Psoas muscle (tissue), 8 donors: ENCODE results near the gene ARHGAP23. TPM values are rescaled to one million over a fixed set of nuclear protein-coding genes. Genes with fewer than 3 reads are reported as not detected.
A peak's percentile ranks its signal among the peaks of the same experiment; 100 is the strongest.

Source experiments
- ATAC-seq, 4 donors: fragments of 200-7000 bp; cut with Tn5 transposase; one replicate each; pipeline ENCODE4 v1.9.1; 2020; ENCODE audit warnings: moderate library complexity in 3 of 4, mild to moderate bottlenecking in 2 of 4
- DNase-seq, 2 donors: peaks; one replicate each; pipeline ENCODE4 v3.0.0-alpha.2; 2020
- H3K27ac ChIP-seq: fragments of 200-600 bp; one replicate; pipeline ENCODE4 v1.8.0; 2022
- H3K27me3 ChIP-seq, 3 donors: fragments of 200-600 bp in 1 of 3; one replicate each; pipeline versions ENCODE4 v1.6.1 to v1.8.0; 2013 to 2022; ENCODE audit warnings: low read length in 2 of 3, mild to moderate bottlenecking in 2 of 3, moderate library complexity in 1 of 3; ENCODE audit not compliant: insufficient read depth in 3 of 3
- H3K36me3 ChIP-seq, 2 donors: fragments of 200-600 bp in 1 of 2; one replicate each; pipeline versions ENCODE4 v1.6.1 to v1.8.0; 2013 to 2022; ENCODE audit warnings: low read depth in 1 of 2, mild to moderate bottlenecking in 1 of 2, moderate library complexity in 1 of 2; ENCODE audit not compliant: insufficient read depth in 1 of 2
- H3K4me1 ChIP-seq: fragments of 200-600 bp; one replicate; pipeline ENCODE4 v1.8.0; 2022
- H3K4me3 ChIP-seq: fragments of 200-600 bp; one replicate; pipeline ENCODE4 v1.8.0; 2022; ENCODE audit warnings: mild to moderate bottlenecking
- H3K9me3 ChIP-seq: fragments of 200-600 bp; one replicate; pipeline ENCODE4 v1.8.0; 2022
- WGBS, 3 donors: extraction: QIAGEN DNeasy Blood & Tissue Kit; methylation state at CpG; one replicate each; pipeline versions ENCODE4 v1.1.6 to v1.1.7; 2013; 5-methylcytosine and 5-hydroxymethylcytosine counted together
- intact Hi-C, 2 donors: fragments of 100-400 bp; cut with DNase I; formaldehyde crosslinking; loops; one replicate each; pipeline versions ENCODE4 v1.11.0 to v1.14.2; 2022
- polyA plus RNA-seq, 3 donors: library from polyadenylated mRNA; stranded (reverse); fragments of 200-250 nt; gene quantifications; one replicate each; pipeline ENCODE4 v1.2.3, GENCODE V29; 2013
- total RNA-seq, 4 donors: library from RNA; stranded (reverse); fragmentation: NEBNext Ultra II Directional in 2 of 4; extraction: Animal tissue kit (Norgen Biotek cat#: 25700) in 2 of 4; gene quantifications; one replicate each; pipeline versions ENCODE4 v1.2.1 to v1.2.4, GENCODE V29; 2021 to 2023
- TF ChIP-seq, protein P1 (sequence below): fragments of 200-600 bp; IDR thresholded peaks from one replicate; pipeline ENCODE4 v1.8.0; 2022; ENCODE audit warnings: antibody characterized with exemption
- donor health status: healthy with polysubstance abuse.
- donor health status: DM: no; HTN: no; CAD: no; lungs with moderate emphysema.
- donor health status: Bipolar disorder and iron deficiency.
- donor health status: healthy.
- donor health status: DM: yes; HTN: yes; CAD: no.
- donor health status: DM: no; HTN: no; CAD: no.
- donor health status: DM: no; HTN: no; CAD: no.
- donor health status: DM: yes; HTN: yes; CAD: no.

ARHGAP23 gene
- total and polyA plus RNA-seq, 7 donors: 7.6 to 35.8 (median 23.6) TPM

DNA sequence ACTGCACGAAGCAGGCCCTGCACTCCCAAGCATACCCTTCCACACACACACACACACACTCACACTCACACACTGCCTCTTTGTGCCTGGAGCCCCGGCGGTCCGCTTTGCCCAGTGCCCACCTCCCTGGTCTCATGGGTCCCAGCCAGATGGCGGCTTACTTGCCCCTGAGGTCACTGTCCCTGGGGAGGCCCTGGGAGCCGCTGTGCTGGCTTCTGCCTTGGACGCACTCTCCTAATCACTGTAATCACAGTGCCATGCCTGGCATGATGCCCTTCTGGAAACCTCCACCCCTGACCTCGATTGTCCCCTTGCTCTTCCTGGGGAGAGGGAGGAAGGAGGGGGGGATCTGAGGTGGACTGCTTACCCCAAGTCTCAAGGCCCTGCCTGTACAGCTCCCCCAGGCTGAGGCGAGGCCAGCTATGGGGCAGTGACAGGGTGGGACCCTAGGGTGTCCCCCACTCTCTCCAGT, 36.0 kb downstream of the ARHGAP23 start:
- no peaks in the 10 kb centered on the region for H3K9me3 ChIP-seq
- TF ChIP-seq, protein P1, sequence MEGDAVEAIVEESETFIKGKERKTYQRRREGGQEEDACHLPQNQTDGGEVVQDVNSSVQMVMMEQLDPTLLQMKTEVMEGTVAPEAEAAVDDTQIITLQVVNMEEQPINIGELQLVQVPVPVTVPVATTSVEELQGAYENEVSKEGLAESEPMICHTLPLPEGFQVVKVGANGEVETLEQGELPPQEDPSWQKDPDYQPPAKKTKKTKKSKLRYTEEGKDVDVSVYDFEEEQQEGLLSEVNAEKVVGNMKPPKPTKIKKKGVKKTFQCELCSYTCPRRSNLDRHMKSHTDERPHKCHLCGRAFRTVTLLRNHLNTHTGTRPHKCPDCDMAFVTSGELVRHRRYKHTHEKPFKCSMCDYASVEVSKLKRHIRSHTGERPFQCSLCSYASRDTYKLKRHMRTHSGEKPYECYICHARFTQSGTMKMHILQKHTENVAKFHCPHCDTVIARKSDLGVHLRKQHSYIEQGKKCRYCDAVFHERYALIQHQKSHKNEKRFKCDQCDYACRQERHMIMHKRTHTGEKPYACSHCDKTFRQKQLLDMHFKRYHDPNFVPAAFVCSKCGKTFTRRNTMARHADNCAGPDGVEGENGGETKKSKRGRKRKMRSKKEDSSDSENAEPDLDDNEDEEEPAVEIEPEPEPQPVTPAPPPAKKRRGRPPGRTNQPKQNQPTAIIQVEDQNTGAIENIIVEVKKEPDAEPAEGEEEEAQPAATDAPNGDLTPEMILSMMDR: no peak
- intact Hi-C loops: no loop called here
- peaks cover 45% of the 10 kb centered on the region for H3K4me1 ChIP-seq
- DNase-seq: peak; percentile 72 to 87
- H3K27ac ChIP-seq: peak overlapping the region; percentile 91
- ATAC-seq: peak; percentile 53 to 73 (median 66)
- H3K4me3 ChIP-seq: peak overlapping the region; percentile 60
- H3K36me3 ChIP-seq: peaks cover 0 to 65% of the 10 kb centered on the region in 2 donors
- WGBS, 3 donors: 6 to 17% (median 11%) methylated on average over 9 of the region's 9 CpGs
- H3K27me3 ChIP-seq: no peaks in the 10 kb centered on the region

DNA sequence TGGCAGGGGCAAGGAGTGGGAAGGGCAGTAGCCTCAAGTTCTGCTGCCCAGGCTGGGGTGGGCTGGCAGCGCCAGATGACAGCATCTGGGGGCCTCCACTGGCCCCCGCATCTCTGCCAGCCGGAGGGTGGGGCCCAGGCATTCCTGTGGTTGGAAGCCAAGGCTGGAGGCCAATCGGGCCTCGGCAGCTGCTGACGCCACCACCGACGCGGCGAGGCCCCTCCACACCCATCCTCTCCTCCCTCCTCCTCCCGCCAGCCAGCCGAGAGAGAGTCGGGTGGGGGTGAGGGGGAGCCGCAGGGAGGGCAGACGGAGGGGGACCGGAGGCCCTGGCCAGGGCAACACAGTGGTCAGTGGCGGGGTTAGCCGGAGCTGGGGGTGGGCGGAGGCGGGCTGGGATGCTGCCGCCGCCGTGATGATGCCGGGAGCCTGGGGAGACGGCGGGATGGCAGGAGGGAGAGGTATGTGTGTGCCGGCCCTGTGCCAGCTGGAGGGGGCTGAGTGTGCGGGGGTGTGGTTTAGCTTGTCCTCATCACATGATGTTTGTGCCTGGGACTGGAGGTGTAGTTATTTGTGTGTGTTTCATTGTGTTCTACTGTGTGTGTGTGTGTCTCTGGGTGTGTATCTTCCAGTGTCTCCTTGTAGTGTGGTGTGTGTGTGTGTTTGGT, 36.6 kb downstream of the ARHGAP23 start:
- H3K4me3 ChIP-seq: peak overlapping the region; percentile 60
- peak; percentile 89 to 92 for DNase-seq
- H3K9me3 ChIP-seq: no peaks in the 10 kb centered on the region
- WGBS, 3 donors: 10 to 11% (median 11%) methylated on average over 17 to 28 of the region's 28 CpGs
- TF ChIP-seq, protein P1: no peak
- peaks cover 0 to 65% of the 10 kb centered on the region in 2 donors for H3K36me3 ChIP-seq
- H3K27me3 ChIP-seq: no peaks in the 10 kb centered on the region
- H3K27ac ChIP-seq: peak overlapping the region; percentile 91
- H3K4me1 ChIP-seq: peaks cover 45% of the 10 kb centered on the region
- intact Hi-C loops: loop anchor here in 1 of 2 donors (5.0 kb wide), 1 partner anchor 38 kb away; the partner anchor contains the start of gene ARHGAP23
- ATAC-seq: peak; percentile 79 to 81 (median 80)

DNA sequence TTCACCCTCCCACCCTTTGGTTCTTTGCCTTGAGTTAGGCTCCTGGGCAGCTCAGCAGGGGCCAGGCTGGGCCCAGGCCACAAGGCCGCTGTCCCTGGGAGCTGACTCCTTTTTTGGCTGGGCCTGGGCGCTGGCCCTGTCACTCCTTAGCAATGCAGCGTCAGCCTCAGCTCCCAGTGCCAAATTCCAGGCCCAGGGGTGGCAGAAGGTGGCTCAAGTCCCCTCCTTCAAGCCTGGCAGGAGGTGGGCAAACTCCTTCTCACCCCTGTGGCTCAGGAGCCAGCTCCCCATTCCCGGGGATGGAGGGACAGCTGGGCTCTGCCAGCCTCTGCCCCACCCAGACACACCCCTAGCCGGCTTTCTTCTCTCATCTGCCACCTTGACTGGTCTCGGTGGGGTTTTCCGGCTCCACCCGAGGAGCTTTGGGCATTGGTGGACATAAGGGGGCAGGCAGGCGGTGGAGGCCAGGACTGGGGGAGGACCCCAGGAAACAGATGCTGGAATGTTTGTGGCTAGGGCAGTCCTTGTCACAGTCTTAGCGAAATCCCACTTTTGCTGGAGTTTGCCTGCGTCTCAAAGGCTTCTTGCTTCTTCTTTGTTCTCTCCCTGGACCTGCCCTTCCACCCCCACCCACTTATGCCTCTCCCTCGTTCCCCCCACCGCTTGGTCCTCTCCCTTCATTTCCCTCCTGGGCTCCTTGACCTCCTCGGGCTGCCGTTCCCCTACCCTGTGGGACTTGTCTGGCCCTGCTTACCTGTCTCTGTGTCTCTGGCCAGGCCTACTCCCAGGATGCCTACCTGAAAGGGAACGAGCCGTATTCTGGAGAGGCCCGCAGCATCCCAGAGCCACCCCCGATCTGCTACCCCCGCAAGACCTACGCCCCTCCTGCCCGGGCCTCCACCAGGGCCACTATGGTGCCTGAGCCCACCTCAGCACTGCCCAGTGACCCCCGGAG, 37.4 kb downstream of the ARHGAP23 start:
- peaks cover 0 to 68% of the 10 kb centered on the region in 2 donors for H3K36me3 ChIP-seq
- TF ChIP-seq, protein P1: no peak
- peak overlapping the region; percentile 91 for H3K27ac ChIP-seq
- H3K9me3 ChIP-seq: no peaks in the 10 kb centered on the region
- H3K4me3 ChIP-seq: peak overlapping the region; percentile 60
- DNase-seq (peak; percentile 83 to 94), ATAC-seq (peak; percentile 82 to 89 (median 86))
- no peaks in the 10 kb centered on the region for H3K27me3 ChIP-seq
- H3K4me1 ChIP-seq: peaks cover 45% of the 10 kb centered on the region
- 56 to 69% (median 61%) methylated on average over 22 to 23 of the region's 23 CpGs for WGBS, 3 donors
- intact Hi-C loops: loop anchor here in 1 of 2 donors (5.0 kb wide), 1 partner anchor 38 kb away; the partner anchor contains the start of gene ARHGAP23

- H3K4me3 ChIP-seq: peak overlapping the region; percentile 60
- ATAC-seq: no peak
Observed at GRCh38 chr17:38466346-38467315, 38.4 kb downstream of the ARHGAP23 start.

More at GRCh38 chr17:38466346-38467315, 38.4 kb downstream of the ARHGAP23 start:
- intact Hi-C loops: loop anchor here in 1 of 2 donors (5.0 kb wide), 1 partner anchor 39 kb away; the partner anchor contains the start of gene ARHGAP23
- Histone ChIP-seq H3K27me3 (no peaks in the 10 kb centered on the region), H3K27ac (peak overlapping the region; percentile 91), H3K9me3 (no peaks in the 10 kb centered on the region), H3K4me1 (peaks cover 45% of the 10 kb centered on the region), H3K36me3 (peaks cover 0 to 70% of the 10 kb centered on the region in 2 donors)
- 72 to 84% (median 72%) methylated on average over 45 to 57 of the region's 57 CpGs for WGBS, 3 donors
- TF ChIP-seq, protein P1: no peak
- peak in 1 of 2 donors; percentile 63 for DNase-seq
